Neural progenitor cell (in vitro differentiated cells): ENCODE data around the gene PER3. TPM values are rescaled to one million over a fixed set of nuclear protein-coding genes. Genes with fewer than 3 reads are reported as not detected.

Experiments used
- DNase-seq: peaks from one replicate; pipeline ENCODE4 v3.0.0-alpha.2; 2016; ENCODE audit warnings: low spot score
- H2AFZ ChIP-seq: fragments of 200-600 bp; sonication (generic); replicated peaks from 2 replicates; pipeline ENCODE4 v1.6.1; 2016; ENCODE audit warnings: antibody characterized with exemption
- H3F3A ChIP-seq: fragments of 200-600 bp; sonication (generic); 2 replicates; pipeline ENCODE4 v1.6.1; 2016; ENCODE audit warnings: antibody characterized with exemption, low read depth
- H3K27ac ChIP-seq: fragments of 200-600 bp; sonication (generic); 2 replicates; pipeline ENCODE4 v1.5.1; 2016; ENCODE audit warnings: mild to moderate bottlenecking
- H3K27me3 ChIP-seq: fragments of 200-600 bp; sonication (generic); 2 replicates; pipeline ENCODE4 v1.6.1; 2016; ENCODE audit warnings: mild to moderate bottlenecking, moderate library complexity
- H3K36me3 ChIP-seq: fragments of 200-600 bp; sonication (generic); 2 replicates; pipeline ENCODE4 v1.5.1; 2016
- H3K4me1 ChIP-seq: fragments of 200-600 bp; sonication (generic); 2 replicates; pipeline ENCODE4 v1.6.1; 2016; ENCODE audit warnings: mixed run types
- H3K4me2 ChIP-seq: fragments of 200-600 bp; sonication (generic); 2 replicates; pipeline ENCODE4 v1.6.1; 2016
- H3K4me3 ChIP-seq: fragments of 200-600 bp; sonication (generic); 2 replicates; pipeline ENCODE4 v1.5.1; 2016
- H3K79me2 ChIP-seq: fragments of 200-600 bp; sonication (generic); 2 replicates; pipeline ENCODE4 v1.6.1; 2016; ENCODE audit warnings: low read depth
- H3K9ac ChIP-seq: fragments of 200-600 bp; sonication (generic); 2 replicates; pipeline ENCODE4 v1.6.1; 2016
- H3K9me3 ChIP-seq: fragments of 200-600 bp; sonication (generic); 2 replicates; pipeline ENCODE4 v1.5.1; 2016; ENCODE audit warnings: low read depth
- H4K20me1 ChIP-seq: fragments of 200-600 bp; sonication (generic); 2 replicates; pipeline ENCODE4 v1.6.1; 2016; ENCODE audit warnings: low read depth
- H3K27ac Mint-ChIP-seq: 3 replicates; pipeline ENCODE4 v1.8.0; 2021; ENCODE audit warnings: mixed read lengths
- H3K27me3 Mint-ChIP-seq: 2 replicates; pipeline ENCODE4 v1.8.0; 2022; ENCODE audit warnings: low read depth, mild to moderate bottlenecking, inconsistent platforms, moderate library complexity, mixed read lengths; ENCODE audit not compliant: insufficient read depth
- H3K36me3 Mint-ChIP-seq: 3 replicates; pipeline ENCODE4 v1.8.0; 2021; ENCODE audit warnings: mixed read lengths
- H3K4me1 Mint-ChIP-seq: 3 replicates; pipeline ENCODE4 v1.8.0; 2021; ENCODE audit warnings: mixed read lengths
- H3K4me3 Mint-ChIP-seq: 3 replicates; pipeline ENCODE4 v1.8.0; 2021; ENCODE audit warnings: mild to moderate bottlenecking, moderate library complexity, mixed read lengths
- H3K9me3 Mint-ChIP-seq: 3 replicates; pipeline ENCODE4 v1.8.0; 2020; ENCODE audit warnings: mixed read lengths
- CTCF ChIP-seq: fragments of 200-600 bp; sonication (generic); IDR thresholded peaks from 2 replicates; pipeline ENCODE4 v1.5.1; 2017; ENCODE audit warnings: antibody characterized with exemption, mild to moderate bottlenecking
- EZH2 ChIP-seq: fragments of 200-600 bp; sonication (generic); IDR thresholded peaks from 2 replicates; pipeline ENCODE4 v1.6.1; 2017; ENCODE audit warnings: antibody characterized with exemption, mild to moderate bottlenecking, moderate library complexity
- EZH2phosphoT487 ChIP-seq: fragments of 200-600 bp; sonication (generic); IDR thresholded peaks from 2 replicates; pipeline ENCODE4 v1.6.1; 2017; ENCODE audit warnings: antibody characterized with exemption
- total RNA-seq: library from RNA; depleted of rRNA; stranded (reverse); fragments of >200 nt; gene quantifications from 2 replicates; pipeline ENCODE4 v1.2.3, GENCODE V29; 2015; ENCODE audit warnings: low replicate concordance

PER3 gene
- total RNA-seq, 1 donor from 2014 or later = 3.6 TPM

- TF ChIP-seq EZH2phosphoT487 = no peak
- TF ChIP-seq EZH2 = no peak
- no peak for TF ChIP-seq CTCF
- Histone ChIP-seq H2AFZ (no peak overlapping the region), H3K4me1 (no peaks in the 10 kb centered on the region), H3K27me3 (no peaks in the 10 kb centered on the region), H4K20me1 (no peaks in the 10 kb centered on the region), H3K4me3 (no peak overlapping the region), H3K9ac (no peak overlapping the region), H3K79me2 (no peaks in the 10 kb centered on the region), H3K4me2 (no peak overlapping the region), H3F3A (no peaks in the 10 kb centered on the region), H3K27ac (no peak overlapping the region), H3K9me3 (no peaks in the 10 kb centered on the region), H3K36me3 (no peaks in the 10 kb centered on the region)
- no peak for DNase-seq
- Mint-ChIP-seq H3K9me3 (no peaks in the 10 kb centered on the region), H3K27me3 (no peaks in the 10 kb centered on the region), H3K27ac (peak overlapping the region; percentile 36), H3K4me1 (peaks cover 6% of the 10 kb centered on the region), H3K36me3 (no peaks in the 10 kb centered on the region), H3K4me3 (no peak overlapping the region)
Observed at GRCh38 chr1:7860130-7860529, 76.0 kb downstream of the PER3 start.

GRCh38 chr1:7861452-7861851 lies 77.4 kb downstream of the PER3 start:
- H3K9me3 ChIP-seq = no peaks in the 10 kb centered on the region
- H3K9me3 Mint-ChIP-seq = no peaks in the 10 kb centered on the region
- no peak overlapping the region for H3K4me2 ChIP-seq
- no peak for TF ChIP-seq CTCF
- TF ChIP-seq EZH2 = no peak
- TF ChIP-seq EZH2phosphoT487 = no peak
- DNase-seq = no peak
- peaks cover 2% of the 10 kb centered on the region for H3K4me1 Mint-ChIP-seq
- H3K36me3 Mint-ChIP-seq = no peaks in the 10 kb centered on the region
- H3K4me3 ChIP-seq = no peak overlapping the region
- H3K79me2 ChIP-seq = no peaks in the 10 kb centered on the region
- H3K9ac ChIP-seq = no peak overlapping the region
- peaks cover 3% of the 10 kb centered on the region for H3K27me3 Mint-ChIP-seq
- no peaks in the 10 kb centered on the region for H3K4me1 ChIP-seq
- H3K4me3 Mint-ChIP-seq = no peak overlapping the region
- no peaks in the 10 kb centered on the region for H3K27me3 ChIP-seq
- H2AFZ ChIP-seq = no peak overlapping the region
- H3F3A ChIP-seq = no peaks in the 10 kb centered on the region
- H3K36me3 ChIP-seq = no peaks in the 10 kb centered on the region
- peak overlapping the region; percentile 50 for H3K27ac Mint-ChIP-seq
- no peak overlapping the region for H3K27ac ChIP-seq
- H4K20me1 ChIP-seq = no peaks in the 10 kb centered on the region

- Histone ChIP-seq H2AFZ (no peak overlapping the region), H3K79me2 (no peaks in the 10 kb centered on the region), H3K27ac (no peak overlapping the region), H3K4me3 (no peak overlapping the region), H3K36me3 (no peaks in the 10 kb centered on the region), H4K20me1 (no peaks in the 10 kb centered on the region), H3K9ac (no peak overlapping the region), H3K9me3 (no peaks in the 10 kb centered on the region), H3K27me3 (no peaks in the 10 kb centered on the region), H3K4me2 (no peak overlapping the region), H3K4me1 (no peaks in the 10 kb centered on the region), H3F3A (no peaks in the 10 kb centered on the region)
- peaks cover 3% of the 10 kb centered on the region for H3K27me3 Mint-ChIP-seq
- no peak overlapping the region for H3K4me3 Mint-ChIP-seq
- no peaks in the 10 kb centered on the region for H3K36me3 Mint-ChIP-seq
- H3K9me3 Mint-ChIP-seq = no peaks in the 10 kb centered on the region
- H3K4me1 Mint-ChIP-seq = peaks cover 2% of the 10 kb centered on the region
- H3K27ac Mint-ChIP-seq = no peak overlapping the region
- DNase-seq = no peak
- no peak for TF ChIP-seq EZH2phosphoT487
- no peak for TF ChIP-seq EZH2
- TF ChIP-seq CTCF = no peak
Observed at GRCh38 chr1:7862211-7863060, 78.3 kb downstream of the PER3 start.
